ENCODE results near the gene SSX4. TPM values are rescaled to one million over a fixed set of nuclear protein-coding genes. Genes with fewer than 3 reads are reported as not detected.
"Not testable (repeated sequence)": the region's sequence is repeated elsewhere in the genome, so short reads cannot be mapped to it uniquely, and the experiment has no call there.

Gene SSX4
- total RNA-seq, 1 experiment from 2014 or later = not detected

GRCh38 chrX:48357681-48358080, 25.7 kb upstream of the SSX4 start:
- H4K91ac ChIP-seq (ENCODE audit: insufficient read length, low read depth, low read length) = no peak overlapping the region
- H2AFZ ChIP-seq (ENCODE audit: low read length) = no peak overlapping the region
- no peak overlapping the region for H3K4me2 ChIP-seq (ENCODE audit: insufficient read depth, insufficient read length, low read length)
- TF ChIP-seq CTCF (conservative IDR thresholded peaks at IDR 0.05) = no peak
- H3K79me2 ChIP-seq (ENCODE audit: insufficient read depth, low read length) = no peaks in the 10 kb centered on the region
- H3K23me2 ChIP-seq (ENCODE audit: insufficient read length, low read depth, low read length, poor library complexity, severe bottlenecking) = no peaks in the 10 kb centered on the region
- H2BK5ac ChIP-seq (ENCODE audit: insufficient read length, low read length) = no peak overlapping the region
- no peak overlapping the region for H3K4ac ChIP-seq (ENCODE audit: low read depth, low read length)
- H2AK5ac ChIP-seq (ENCODE audit: insufficient read length, low read length) = no peak overlapping the region
- WGBS (ENCODE audit: extremely low coverage, insufficient read length, low lambda C conversion rate) = no CpG with 5 or more reads among the region's 8 CpGs
- no peak overlapping the region for H4K5ac ChIP-seq (ENCODE audit: insufficient read length, low read depth, low read length)
- no peaks in the 10 kb centered on the region for H3K79me1 ChIP-seq (ENCODE audit: insufficient read depth, low read depth, low read length, poor library complexity, severe bottlenecking)
- no peak overlapping the region for H3K14ac ChIP-seq (ENCODE audit: insufficient read depth, low read length)
- no peak overlapping the region for H3K23ac ChIP-seq (ENCODE audit: insufficient read length, low read depth, low read length)
- no peak for DNase-seq
- no peak overlapping the region for H3K27ac Mint-ChIP-seq
- H4K8ac ChIP-seq (replicated peaks; ENCODE audit: insufficient read length, low read depth, low read length) = no peak overlapping the region
- no peak overlapping the region for H3T11ph ChIP-seq (ENCODE audit: low read length)
- H3K4me1 Mint-ChIP-seq = no peaks in the 10 kb centered on the region
- H2BK15ac ChIP-seq (ENCODE audit: low read depth, low read length) = no peak overlapping the region
- no peak overlapping the region for H2BK20ac ChIP-seq (ENCODE audit: low read depth, low read length, poor library complexity, severe bottlenecking)
- H2BK120ac ChIP-seq (ENCODE audit: low read depth, low read length, poor library complexity, severe bottlenecking) = no peak overlapping the region
- no peaks in the 10 kb centered on the region for H3K4me1 ChIP-seq (ENCODE audit: insufficient read depth, low read length)
- H3K4me3 Mint-ChIP-seq = no peak overlapping the region
- H3K9me3 ChIP-seq (ENCODE audit: control insufficient read depth, low read depth, low read length) = peaks cover 6% of the 10 kb centered on the region
- no peak overlapping the region for H3K27ac ChIP-seq (ENCODE audit: insufficient read length, low read depth, low read length)
- peaks cover 54 to 73% of the 10 kb centered on the region in 2 experiments for H3K9me3 Mint-ChIP-seq
- peaks cover 2% of the 10 kb centered on the region for H3K27me3 Mint-ChIP-seq (ENCODE audit: low read depth)
- no peaks in the 10 kb centered on the region for H4K20me1 ChIP-seq (ENCODE audit: control insufficient read depth, insufficient read depth, insufficient read length)
- no peak overlapping the region for H2BK12ac ChIP-seq (ENCODE audit: insufficient read length, low read depth, low read length)
- H3K27me3 ChIP-seq (ENCODE audit: insufficient read depth, low read length) = no peaks in the 10 kb centered on the region
- H3K56ac ChIP-seq (ENCODE audit: insufficient read length, low read depth, low read length) = no peak overlapping the region
- H3K18ac ChIP-seq (ENCODE audit: insufficient read length, low read depth, low read length) = no peak overlapping the region
- peaks cover 0 to 6% (median 0%) of the 10 kb centered on the region in 3 experiments; a peak in 3 of 7 replicates for H3K36me3 Mint-ChIP-seq (ENCODE audit: insufficient read depth in 1 of 3, low read depth in 3 of 3)
- no peak overlapping the region for H3K9ac ChIP-seq (ENCODE audit: extremely low read depth, insufficient read length, low read length)

- H3K9me3 ChIP-seq (ENCODE audit: control insufficient read depth, low read depth, low read length); H3K18ac ChIP-seq (ENCODE audit: insufficient read length, low read depth, low read length); H3K79me1 ChIP-seq (ENCODE audit: insufficient read depth, low read depth, low read length, poor library complexity, severe bottlenecking); H3K4me1 ChIP-seq (ENCODE audit: insufficient read depth, low read length); H3K79me2 ChIP-seq (ENCODE audit: insufficient read depth, low read length); H3K4me2 ChIP-seq (ENCODE audit: insufficient read depth, insufficient read length, low read length); H2AK5ac ChIP-seq (ENCODE audit: insufficient read length, low read length); H3K27me3 Mint-ChIP-seq (ENCODE audit: low read depth); H3K9ac ChIP-seq (ENCODE audit: extremely low read depth, insufficient read length, low read length); H4K5ac ChIP-seq (ENCODE audit: insufficient read length, low read depth, low read length); H3K56ac ChIP-seq (ENCODE audit: insufficient read length, low read depth, low read length); H3K4me3 Mint-ChIP-seq; H3K27ac Mint-ChIP-seq; H3K27ac ChIP-seq (ENCODE audit: insufficient read length, low read depth, low read length); H3K23ac ChIP-seq (ENCODE audit: insufficient read length, low read depth, low read length); H3K23me2 ChIP-seq (ENCODE audit: insufficient read length, low read depth, low read length, poor library complexity, severe bottlenecking); DNase-seq; H2BK5ac ChIP-seq (ENCODE audit: insufficient read length, low read length); H4K91ac ChIP-seq (ENCODE audit: insufficient read length, low read depth, low read length); H2BK12ac ChIP-seq (ENCODE audit: insufficient read length, low read depth, low read length); H4K20me1 ChIP-seq (ENCODE audit: control insufficient read depth, insufficient read depth, insufficient read length); H2BK15ac ChIP-seq (ENCODE audit: low read depth, low read length); H3K36me3 Mint-ChIP-seq (ENCODE audit: insufficient read depth in 1 of 3, low read depth in 3 of 3); H3K27me3 ChIP-seq (ENCODE audit: insufficient read depth, low read length); H2AFZ ChIP-seq (ENCODE audit: low read length); H2BK120ac ChIP-seq (ENCODE audit: low read depth, low read length, poor library complexity, severe bottlenecking); H2BK20ac ChIP-seq (ENCODE audit: low read depth, low read length, poor library complexity, severe bottlenecking); H3K4ac ChIP-seq (ENCODE audit: low read depth, low read length); H3T11ph ChIP-seq (ENCODE audit: low read length); H4K8ac ChIP-seq (replicated peaks; ENCODE audit: insufficient read length, low read depth, low read length); H3K14ac ChIP-seq (ENCODE audit: insufficient read depth, low read length); H3K4me1 Mint-ChIP-seq: not testable (repeated sequence)
- H3K9me3 Mint-ChIP-seq = peaks cover 49 to 63% of the 10 kb centered on the region in 2 experiments
- no CpG with 5 or more reads among the region's 6 CpGs for WGBS (ENCODE audit: extremely low coverage, insufficient read length, low lambda C conversion rate)
Observed at GRCh38 chrX:48359281-48359680, 24.1 kb upstream of the SSX4 start.
